Renal cortical epithelial cell (primary cell): ENCODE results near the gene SYNM. TPM values are rescaled to one million over a fixed set of nuclear protein-coding genes. Genes with fewer than 3 reads are reported as not detected.

Source experiments
- DNase-seq: peaks from one replicate; pipeline ENCODE4 v3.0.0-alpha.2; 2011; ENCODE audit warnings: low read depth
- total RNA-seq: library from RNA; depleted of rRNA; stranded (reverse); fragments of >200 nt; gene quantifications from 2 replicates; pipeline ENCODE4 v1.2.3, GENCODE V29; 2014

SYNM gene
- total RNA-seq, 1 donor from 2014 or later, result 6.0 TPM

- no peak for DNase-seq
These were observed 35.7 kb downstream of the SYNM start for GRCh38 chr15:99140590-99140989.

- no peak for DNase-seq
These were observed 37.1 kb downstream of the SYNM start for GRCh38 chr15:99141943-99142342.

- no peak for DNase-seq
These were observed 37.7 kb downstream of the SYNM start for GRCh38 chr15:99142562-99142961.

- DNase-seq, result no peak
These were observed 38.4 kb downstream of the SYNM start for GRCh38 chr15:99143242-99143641.

GRCh38 chr15:99143655-99144610, 39.1 kb downstream of the SYNM start:
- DNase-seq, result peak; percentile 74

GRCh38 chr15:99145005-99145404, 40.1 kb downstream of the SYNM start:
- no peak for DNase-seq

GRCh38 chr15:99145778-99146177, 40.9 kb downstream of the SYNM start:
- no peak for DNase-seq

- no peak for DNase-seq
These were observed 41.8 kb downstream of the SYNM start for GRCh38 chr15:99146661-99147060.

GRCh38 chr15:99148851-99149276, 44.0 kb downstream of the SYNM start:
- DNase-seq, result no peak

GRCh38 chr15:99149366-99149765, 44.5 kb downstream of the SYNM start:
- DNase-seq, result no peak

GRCh38 chr15:99151156-99151555, 46.3 kb downstream of the SYNM start:
- DNase-seq, result no peak

GRCh38 chr15:99153026-99153535, 48.2 kb downstream of the SYNM start:
- DNase-seq, result no peak

GRCh38 chr15:99154271-99154670, 49.4 kb downstream of the SYNM start:
- DNase-seq, result no peak

GRCh38 chr15:99155961-99156443, 51.1 kb downstream of the SYNM start:
- peak; percentile 41 for DNase-seq

GRCh38 chr15:99157456-99157855, 52.6 kb downstream of the SYNM start:
- DNase-seq, result no peak

GRCh38 chr15:99158626-99159412, 53.9 kb downstream of the SYNM start:
- DNase-seq, result peak; percentile 59

- DNase-seq, result peak; percentile 9
These were observed 58.6 kb downstream of the SYNM start for GRCh38 chr15:99163271-99164062.

GRCh38 chr15:99164119-99164518, 59.2 kb downstream of the SYNM start:
- no peak for DNase-seq

- no peak for DNase-seq
These were observed 60.3 kb downstream of the SYNM start for GRCh38 chr15:99165020-99165790.

- DNase-seq, result no peak
These were observed 61.2 kb downstream of the SYNM start for GRCh38 chr15:99165956-99166689.
